PC-3 (cell line): ENCODE results near the gene CACNG5.

Experiments
- EZH2 ChIP-seq: fragments of 300-600 bp; sonication (generic); IDR thresholded peaks from one replicate; pipeline ENCODE4 v1.6.1; 2017; ENCODE audit warnings: antibody characterized with exemption, mild to moderate bottlenecking, low read length; ENCODE audit not compliant: unreplicated experiment
- EZH2phosphoT487 ChIP-seq: fragments of 300-600 bp; sonication (generic); IDR thresholded peaks from 2 replicates; pipeline ENCODE4 v1.6.1; 2018; ENCODE audit warnings: mild to moderate bottlenecking, antibody characterized with exemption, low read length, borderline replicate concordance
- TF ChIP-seq, protein P1 (sequence below): fragments of 300-600 bp; sonication (generic); conservative IDR thresholded peaks from 2 replicates; pipeline ENCODE4 v1.5.1; 2017; ENCODE audit warnings: antibody characterized with exemption, low read depth, mild to moderate bottlenecking, low read length

GRCh38 chr17:66833201-66833600, 1.7 kb upstream of the CACNG5 start:
- TF ChIP-seq, protein P1, sequence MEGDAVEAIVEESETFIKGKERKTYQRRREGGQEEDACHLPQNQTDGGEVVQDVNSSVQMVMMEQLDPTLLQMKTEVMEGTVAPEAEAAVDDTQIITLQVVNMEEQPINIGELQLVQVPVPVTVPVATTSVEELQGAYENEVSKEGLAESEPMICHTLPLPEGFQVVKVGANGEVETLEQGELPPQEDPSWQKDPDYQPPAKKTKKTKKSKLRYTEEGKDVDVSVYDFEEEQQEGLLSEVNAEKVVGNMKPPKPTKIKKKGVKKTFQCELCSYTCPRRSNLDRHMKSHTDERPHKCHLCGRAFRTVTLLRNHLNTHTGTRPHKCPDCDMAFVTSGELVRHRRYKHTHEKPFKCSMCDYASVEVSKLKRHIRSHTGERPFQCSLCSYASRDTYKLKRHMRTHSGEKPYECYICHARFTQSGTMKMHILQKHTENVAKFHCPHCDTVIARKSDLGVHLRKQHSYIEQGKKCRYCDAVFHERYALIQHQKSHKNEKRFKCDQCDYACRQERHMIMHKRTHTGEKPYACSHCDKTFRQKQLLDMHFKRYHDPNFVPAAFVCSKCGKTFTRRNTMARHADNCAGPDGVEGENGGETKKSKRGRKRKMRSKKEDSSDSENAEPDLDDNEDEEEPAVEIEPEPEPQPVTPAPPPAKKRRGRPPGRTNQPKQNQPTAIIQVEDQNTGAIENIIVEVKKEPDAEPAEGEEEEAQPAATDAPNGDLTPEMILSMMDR, result no peak
- no peak for TF ChIP-seq EZH2phosphoT487
- no peak for TF ChIP-seq EZH2
